C4-2B (cell line): ENCODE data around the gene MGST2.

Source experiments
- H3K27ac ChIP-seq: fragments of 450-650 bp; 2 replicates; pipeline ENCODE4 v1.5.1; 2017
- ZFX ChIP-seq: fragments of 450-650 bp; IDR thresholded peaks from 2 replicates; pipeline ENCODE4 v1.6.1; 2017
- TF ChIP-seq, protein P1 (sequence below): fragments of 450-650 bp; conservative IDR thresholded peaks from 2 replicates; pipeline ENCODE4 v1.5.1; 2017; ENCODE audit warnings: mild to moderate bottlenecking

The MGST2 gene

DNA sequence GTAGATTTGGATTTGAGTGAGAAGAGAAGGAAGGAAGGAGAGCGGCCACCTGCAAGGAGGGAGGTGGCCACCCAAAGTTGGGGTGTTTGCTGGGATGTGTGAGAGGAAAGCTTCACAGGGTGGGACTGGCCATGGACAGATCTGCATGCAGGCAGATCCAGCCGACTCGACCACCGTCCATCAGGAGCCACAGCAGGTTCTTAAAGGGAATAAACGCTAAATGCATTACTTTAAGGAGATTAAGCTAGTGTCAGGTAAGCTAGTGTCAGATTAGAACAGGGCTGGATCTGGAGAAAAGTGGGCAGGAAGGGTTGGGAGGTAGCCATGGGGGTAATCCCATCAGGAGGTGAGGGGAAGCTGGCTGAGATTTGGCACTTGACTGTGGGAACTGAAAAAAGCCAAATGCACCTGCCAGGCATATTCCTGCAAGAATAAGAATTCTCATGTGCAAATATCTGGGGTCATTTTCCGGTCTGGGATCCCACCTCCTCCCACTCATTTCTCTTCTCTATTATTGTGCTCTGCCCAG, 79.6 kb downstream of the MGST2 start:
- peak overlapping the region; percentile 61 for H3K27ac ChIP-seq
- no peak for TF ChIP-seq ZFX
- TF ChIP-seq, protein P1, sequence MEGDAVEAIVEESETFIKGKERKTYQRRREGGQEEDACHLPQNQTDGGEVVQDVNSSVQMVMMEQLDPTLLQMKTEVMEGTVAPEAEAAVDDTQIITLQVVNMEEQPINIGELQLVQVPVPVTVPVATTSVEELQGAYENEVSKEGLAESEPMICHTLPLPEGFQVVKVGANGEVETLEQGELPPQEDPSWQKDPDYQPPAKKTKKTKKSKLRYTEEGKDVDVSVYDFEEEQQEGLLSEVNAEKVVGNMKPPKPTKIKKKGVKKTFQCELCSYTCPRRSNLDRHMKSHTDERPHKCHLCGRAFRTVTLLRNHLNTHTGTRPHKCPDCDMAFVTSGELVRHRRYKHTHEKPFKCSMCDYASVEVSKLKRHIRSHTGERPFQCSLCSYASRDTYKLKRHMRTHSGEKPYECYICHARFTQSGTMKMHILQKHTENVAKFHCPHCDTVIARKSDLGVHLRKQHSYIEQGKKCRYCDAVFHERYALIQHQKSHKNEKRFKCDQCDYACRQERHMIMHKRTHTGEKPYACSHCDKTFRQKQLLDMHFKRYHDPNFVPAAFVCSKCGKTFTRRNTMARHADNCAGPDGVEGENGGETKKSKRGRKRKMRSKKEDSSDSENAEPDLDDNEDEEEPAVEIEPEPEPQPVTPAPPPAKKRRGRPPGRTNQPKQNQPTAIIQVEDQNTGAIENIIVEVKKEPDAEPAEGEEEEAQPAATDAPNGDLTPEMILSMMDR = no peak

DNA sequence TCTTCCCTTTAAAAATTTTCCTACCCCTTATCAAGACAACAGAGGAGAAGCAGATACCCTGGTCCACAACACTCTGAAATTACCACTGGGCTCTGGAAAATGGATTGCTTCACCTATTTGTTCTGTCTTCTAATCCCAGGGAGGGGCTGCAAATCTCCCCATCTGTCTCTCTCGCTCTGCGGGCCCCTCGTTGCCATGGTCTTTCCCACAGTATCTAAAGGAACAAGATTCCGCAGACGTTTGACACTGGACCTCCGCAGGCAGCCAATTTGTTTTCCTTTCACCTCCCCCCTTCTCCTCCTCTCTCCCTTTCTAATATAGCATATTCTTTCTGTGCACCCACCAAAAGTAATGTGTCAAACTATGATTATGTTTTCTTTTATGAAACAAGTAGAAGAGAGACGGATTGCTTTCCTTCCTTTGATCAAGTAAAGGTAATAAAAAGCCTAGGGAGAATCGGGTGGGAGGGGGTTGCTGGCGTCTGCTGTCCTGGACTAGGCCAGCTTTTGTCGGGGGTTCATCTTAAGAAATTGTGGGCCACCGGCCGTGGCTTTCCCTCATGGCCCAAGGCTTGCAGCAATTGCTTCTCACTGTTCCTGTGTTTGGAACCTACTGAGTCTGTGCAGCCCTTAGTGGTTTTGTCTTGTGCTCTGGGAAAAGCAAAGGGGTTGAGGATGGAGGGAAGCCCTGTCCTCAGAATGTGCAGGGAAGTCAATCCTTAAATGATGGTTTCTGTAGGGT, 81.0 kb downstream of the MGST2 start:
- no peak overlapping the region for H3K27ac ChIP-seq
- TF ChIP-seq, protein P1 = no peak
- TF ChIP-seq ZFX = no peak

DNA sequence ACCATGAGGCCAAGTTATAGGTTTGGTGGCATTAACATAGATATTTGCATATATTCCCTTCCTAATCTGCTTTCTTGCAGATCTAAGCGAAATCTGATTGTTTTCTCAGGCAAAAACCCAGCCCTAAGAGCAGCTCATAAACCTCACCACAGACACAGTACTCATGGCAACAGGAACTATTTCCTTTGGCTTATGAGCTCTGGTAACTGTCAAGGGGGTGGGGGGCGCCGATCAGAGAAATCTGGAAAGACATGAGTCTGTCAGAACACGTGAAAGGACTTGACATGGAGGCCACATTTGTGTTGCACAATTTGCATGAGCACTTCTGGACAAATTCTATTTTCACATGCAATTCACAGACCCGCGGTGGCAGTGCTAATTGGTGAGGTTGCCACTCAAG, 83.7 kb downstream of the MGST2 start:
- no peak overlapping the region for H3K27ac ChIP-seq
- TF ChIP-seq, protein P1 = no peak
- TF ChIP-seq ZFX = no peak

DNA sequence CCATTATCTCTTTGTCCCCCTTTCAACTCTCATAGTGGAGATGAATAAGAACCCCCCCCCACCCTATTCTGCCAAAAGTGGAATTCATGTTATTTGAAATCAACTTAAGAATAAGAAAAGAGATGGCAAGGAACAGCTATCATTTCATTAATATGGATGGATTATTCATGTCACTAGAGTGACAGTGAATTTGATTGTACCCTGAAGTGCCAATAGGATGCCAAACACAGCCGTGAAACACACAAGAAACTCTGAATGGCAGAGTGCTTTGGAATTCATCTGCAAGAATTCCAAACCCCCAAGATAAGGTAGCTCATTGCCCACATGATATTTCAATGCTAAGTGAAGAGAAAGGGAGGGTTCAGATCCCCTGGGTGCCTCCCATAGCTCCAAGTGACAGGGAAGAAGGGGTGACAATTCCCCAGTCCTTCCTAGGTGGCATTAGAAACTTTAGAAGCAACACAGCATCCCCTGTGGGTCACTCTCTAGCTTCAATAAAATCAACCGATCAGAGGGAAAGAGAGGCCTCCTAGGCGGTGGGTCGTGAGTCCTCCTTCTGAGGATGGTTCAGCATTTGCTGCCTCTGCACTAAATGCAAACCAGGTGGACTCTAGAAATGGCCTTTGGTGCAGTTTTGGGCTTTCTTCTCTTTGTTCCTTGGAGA, 84.3 kb downstream of the MGST2 start:
- H3K27ac ChIP-seq = no peak overlapping the region
- no peak for TF ChIP-seq ZFX
- TF ChIP-seq, protein P1 = no peak

DNA sequence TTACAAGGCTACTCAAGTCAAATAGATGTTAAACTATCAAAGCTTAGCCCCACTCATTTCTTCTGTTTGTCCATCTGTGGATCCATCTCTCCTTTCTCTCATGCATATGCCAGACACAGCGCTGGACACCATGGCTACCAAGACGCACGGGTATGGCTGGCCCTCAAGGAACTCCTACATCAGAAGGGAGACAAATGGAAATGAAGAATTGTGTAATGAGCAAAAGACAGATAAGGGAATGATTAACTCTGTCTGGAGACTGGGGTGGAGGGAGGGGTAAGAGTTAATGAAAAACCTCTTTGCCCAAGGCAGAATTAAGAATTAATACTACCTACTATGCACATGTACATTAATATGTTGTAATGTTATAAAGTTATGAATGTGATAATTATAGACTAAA, 88.1 kb downstream of the MGST2 start:
- H3K27ac ChIP-seq = no peak overlapping the region
- TF ChIP-seq, protein P1 = no peak
- TF ChIP-seq ZFX = no peak
